GM19193 (cell line): ENCODE measurements around the gene CEP97.

Experiments used
- POLR2A ChIP-seq: IDR thresholded peaks from 4 replicates; pipeline ENCODE4 v1.6.1; 2011; ENCODE audit not compliant: insufficient read depth, insufficient read length; ENCODE audit errors: extremely low read depth

CEP97 gene

GRCh38 chr3:101779047-101779821 is 54.8 kb downstream of the CEP97 start, which contains the start of gene NXPE3:
Gene NXPE3, plus strand, starts transcription at chr3:101779211. Its CDS starts 6,386 bp downstream, at chr3:101785597.
- TF ChIP-seq POLR2A: peak; percentile 63

GRCh38 chr3:101779822-101780381 is 55.5 kb downstream of the CEP97 start:
- TF ChIP-seq POLR2A: no peak

- no peak for TF ChIP-seq POLR2A
Measured at GRCh38 chr3:101780661-101781060, 56.2 kb downstream of the CEP97 start.

GRCh38 chr3:101781166-101781565 is 56.8 kb downstream of the CEP97 start:
- TF ChIP-seq POLR2A: no peak

GRCh38 chr3:101784855-101785613 is 60.6 kb downstream of the CEP97 start:
- TF ChIP-seq POLR2A: no peak

- TF ChIP-seq POLR2A: no peak
Measured at GRCh38 chr3:101791778-101792177, 67.4 kb downstream of the CEP97 start.

- no peak for TF ChIP-seq POLR2A
Measured at GRCh38 chr3:101796077-101796680, 71.8 kb downstream of the CEP97 start.

- no peak for TF ChIP-seq POLR2A
Measured at GRCh38 chr3:101801174-101801573, 76.8 kb downstream of the CEP97 start.

GRCh38 chr3:101802179-101802578 is 77.8 kb downstream of the CEP97 start:
- TF ChIP-seq POLR2A: no peak

GRCh38 chr3:101803173-101803782 is 78.9 kb downstream of the CEP97 start:
- no peak for TF ChIP-seq POLR2A

GRCh38 chr3:101803939-101804338 is 79.5 kb downstream of the CEP97 start:
- TF ChIP-seq POLR2A: no peak

- TF ChIP-seq POLR2A: no peak
Measured at GRCh38 chr3:101806491-101806890, 82.1 kb downstream of the CEP97 start.

GRCh38 chr3:101807888-101808287 is 83.5 kb downstream of the CEP97 start:
- no peak for TF ChIP-seq POLR2A

GRCh38 chr3:101809178-101810021 is 85.0 kb downstream of the CEP97 start:
- TF ChIP-seq POLR2A: no peak
